IMR-90 (cell line): ENCODE data around the gene TMEM235. TPM values are rescaled to one million over a fixed set of nuclear protein-coding genes. Genes with fewer than 3 reads are reported as not detected.

ENCODE experiments used
- ATAC-seq: fragments of 200-7000 bp; cut with Tn5 transposase; 2 replicates; pipeline ENCODE4 v1.9.1; 2020; ENCODE audit warnings: low read depth, mild to moderate bottlenecking, moderate library complexity
- BruUV-seq: library from RNA; stranded (reverse); fragments of 400-500 nt; replicated peaks from 2 replicates; lab custom pipeline; 2021; lab: Mats Ljungman, UMichigan
- CTCF ChIA-PET: fragments of 300-600 bp; formaldehyde crosslinking; extraction: SDS; loops from one replicate; lab custom pipeline; 2021; ENCODE audit warnings: antibody characterized with exemption; lab: Yijun Ruan, JAX
- POLR2A ChIA-PET: fragments of 300-600 bp; sonication (Branson Sonifier 250); formaldehyde crosslinking; loops from one replicate; lab custom pipeline; 2022; ENCODE audit warnings: antibody characterized with exemption; ENCODE audit not compliant: unreplicated experiment; lab: Charles Lee
- DNase-seq: peaks from one replicate; pipeline ENCODE4 v3.0.0; 2013
- H2AFZ ChIP-seq: replicated peaks from 2 replicates; pipeline ENCODE3; 2013; ENCODE audit warnings: low read length, mild to moderate bottlenecking; ENCODE audit not compliant: poor library complexity
- H2AK5ac ChIP-seq: 2 replicates; pipeline ENCODE4 v1.6.1; 2013; ENCODE audit warnings: low read depth, low read length, inconsistent platforms
- H2AK9ac ChIP-seq: replicated peaks from 2 replicates; pipeline ENCODE3; 2013; ENCODE audit warnings: mild to moderate bottlenecking, low read depth, low read length, moderate library complexity; ENCODE audit not compliant: poor library complexity
- H2BK120ac ChIP-seq: 2 replicates; pipeline ENCODE4 v1.6.1; 2013; ENCODE audit warnings: low read depth, low read length, inconsistent platforms
- H2BK15ac ChIP-seq: 3 replicates; pipeline ENCODE4 v1.6.1; 2013; ENCODE audit warnings: low read depth, low read length, inconsistent platforms
- H2BK20ac ChIP-seq: 2 replicates; pipeline ENCODE4 v1.6.1; 2013; ENCODE audit warnings: low read depth, mild to moderate bottlenecking, inconsistent platforms, low read length, moderate library complexity
- H2BK5ac ChIP-seq: 2 replicates; pipeline ENCODE4 v1.6.1; 2013; ENCODE audit warnings: mild to moderate bottlenecking, low read depth, low read length, inconsistent platforms; ENCODE audit not compliant: poor library complexity, severe bottlenecking
- H3K14ac ChIP-seq: replicated peaks from 2 replicates; pipeline ENCODE4 v1.6.1; 2013; ENCODE audit warnings: low read depth, low read length, inconsistent platforms
- H3K18ac ChIP-seq: 2 replicates; pipeline ENCODE4 v1.6.1; 2013; ENCODE audit warnings: low read depth, low read length, control low read depth
- H3K23ac ChIP-seq: 2 replicates; pipeline ENCODE4 v1.6.1; 2013; ENCODE audit warnings: low read depth, low read length, inconsistent platforms
- H3K27ac ChIP-seq: 2 replicates; pipeline ENCODE4 v1.5.1; 2013; ENCODE audit warnings: mild to moderate bottlenecking, control low read depth, low read length; ENCODE audit not compliant: insufficient read depth
- H3K27me3 ChIP-seq: 2 replicates; pipeline ENCODE4 v1.6.1; 2013; ENCODE audit warnings: low read length; ENCODE audit not compliant: control insufficient read depth, insufficient read depth
- H3K36me3 ChIP-seq: 2 replicates; pipeline ENCODE4 v1.6.1; 2013; ENCODE audit warnings: low read length, mixed read lengths; ENCODE audit not compliant: control insufficient read depth, insufficient read depth
- H3K4ac ChIP-seq: 2 replicates; pipeline ENCODE4 v1.6.1; 2013; ENCODE audit warnings: low read depth, low read length, inconsistent platforms
- H3K4me1 ChIP-seq: 2 replicates; pipeline ENCODE4 v1.6.1; 2013; ENCODE audit warnings: low read length, mixed read lengths; ENCODE audit not compliant: control insufficient read depth, insufficient read depth
- H3K4me2 ChIP-seq: 2 replicates; pipeline ENCODE4 v1.6.1; 2013; ENCODE audit warnings: low read depth, mild to moderate bottlenecking, control low read depth, low read length, moderate library complexity
- H3K4me3 ChIP-seq: 2 replicates; pipeline ENCODE4 v1.5.1; 2013; ENCODE audit warnings: low read depth, mild to moderate bottlenecking, control low read depth, low read length, moderate library complexity; ENCODE audit not compliant: insufficient read depth
- H3K56ac ChIP-seq: 2 replicates; pipeline ENCODE4 v1.6.1; 2013; ENCODE audit warnings: low read length, inconsistent platforms; ENCODE audit not compliant: insufficient read depth; ENCODE audit errors: extremely low read depth
- H3K79me1 ChIP-seq, 2 experiments: 2 replicates each; pipeline ENCODE4 v1.6.1; 2013; ENCODE audit warnings: low read length in 2 of 2, inconsistent platforms in 1 of 2, low read depth in 1 of 2
- H3K9ac ChIP-seq: 2 replicates; pipeline ENCODE4 v1.6.1; 2013; ENCODE audit warnings: low read depth, low read length, control low read depth
- H3K9me1 ChIP-seq: 2 replicates; pipeline ENCODE4 v1.6.1; 2013; ENCODE audit warnings: low read length, inconsistent platforms; ENCODE audit not compliant: insufficient read depth
- H3K9me3 ChIP-seq: 2 replicates; pipeline ENCODE4 v1.6.1; 2013; ENCODE audit warnings: low read length; ENCODE audit not compliant: control insufficient read depth, insufficient read depth
- H4K20me1 ChIP-seq: 2 replicates; pipeline ENCODE4 v1.6.1; 2013; ENCODE audit warnings: low read length, inconsistent platforms; ENCODE audit not compliant: insufficient read depth
- H4K5ac ChIP-seq: 2 replicates; pipeline ENCODE4 v1.6.1; 2013; ENCODE audit warnings: mild to moderate bottlenecking, low read depth, low read length, control low read depth
- H4K8ac ChIP-seq, 2 experiments: 2 replicates each; pipeline ENCODE4 v1.6.1; 2013; ENCODE audit warnings: low read depth in 2 of 2, low read length in 2 of 2, control low read depth in 1 of 2, inconsistent platforms in 1 of 2
- H4K91ac ChIP-seq: 2 replicates; pipeline ENCODE4 v1.6.1; 2013; ENCODE audit warnings: low read depth, low read length, inconsistent platforms; ENCODE audit not compliant: insufficient read depth
- BHLHE40 ChIP-seq: fragments of 150-350 bp; IDR thresholded peaks from 2 replicates; pipeline ENCODE4 v1.6.1; 2016; ENCODE audit warnings: mild to moderate bottlenecking, low read depth, low read length
- CEBPB ChIP-seq: IDR thresholded peaks from 2 replicates; pipeline ENCODE4 v1.6.1; 2012; ENCODE audit warnings: low read depth, low read length, improper control_type of control experiment
- CHD1 ChIP-seq: IDR thresholded peaks from 2 replicates; pipeline ENCODE4 v1.6.1; 2012; ENCODE audit warnings: low read depth, low read length, improper control_type of control experiment
- ELK1 ChIP-seq: fragments of 150-350 bp; IDR thresholded peaks from 2 replicates; pipeline ENCODE4 v1.6.1; 2016; ENCODE audit warnings: low read depth, mild to moderate bottlenecking, low read length, moderate library complexity, borderline replicate concordance
- FOS ChIP-seq: fragments of 150-350 bp; IDR thresholded peaks from 2 replicates; pipeline ENCODE4 v1.6.1; 2016; ENCODE audit warnings: low read depth, low read length
- MAFK ChIP-seq: IDR thresholded peaks from 2 replicates; pipeline ENCODE4 v1.6.1; 2012; ENCODE audit warnings: low read depth, low read length, improper control_type of control experiment
- MAZ ChIP-seq: IDR thresholded peaks from 2 replicates; pipeline ENCODE4 v1.6.1; 2012; ENCODE audit warnings: low read depth, mild to moderate bottlenecking, low read length, improper control_type of control experiment, moderate library complexity, borderline replicate concordance
- MXI1 ChIP-seq: IDR thresholded peaks from 2 replicates; pipeline ENCODE4 v1.6.1; 2012; ENCODE audit warnings: low read depth, mild to moderate bottlenecking, low read length, moderate library complexity, borderline replicate concordance
- NFE2L2 ChIP-seq: fragments of 150-350 bp; IDR thresholded peaks from 2 replicates; pipeline ENCODE4 v1.6.1; 2016; ENCODE audit warnings: low read depth, mild to moderate bottlenecking, low read length
- POLR2A ChIP-seq: IDR thresholded peaks from 2 replicates; pipeline ENCODE4 v1.6.1; 2012; ENCODE audit warnings: mild to moderate bottlenecking, low read depth, low read length
- RAD21 ChIP-seq: IDR thresholded peaks from 2 replicates; pipeline ENCODE4 v1.6.1; 2012; ENCODE audit warnings: low read length, improper control_type of control experiment
- RCOR1 ChIP-seq: IDR thresholded peaks from 2 replicates; pipeline ENCODE4 v1.6.1; 2012; ENCODE audit warnings: mild to moderate bottlenecking, low read length, improper control_type of control experiment; ENCODE audit not compliant: insufficient replicate concordance
- RFX5 ChIP-seq: IDR thresholded peaks from 2 replicates; pipeline ENCODE4 v1.8.0; 2012; ENCODE audit warnings: low read depth, mild to moderate bottlenecking, low read length, moderate library complexity
- SMC3 ChIP-seq: fragments of 150-350 bp; IDR thresholded peaks from 2 replicates; pipeline ENCODE4 v1.6.1; 2016; ENCODE audit warnings: low read depth, mild to moderate bottlenecking, antibody characterized with exemption, low read length, moderate library complexity
- WGBS, 2 experiments: methylation state at CpG; one replicate each; pipeline versions ENCODE4 v1.1.5 to v1.1.7; 2013; ENCODE audit warnings: missing lambda C conversion rate in 2 of 2; ENCODE audit not compliant: insufficient read length in 1 of 2; ENCODE audit errors: extremely low coverage in 2 of 2; 5-methylcytosine and 5-hydroxymethylcytosine counted together
- dilution Hi-C: fragments of 300-500 bp; cut with HindIII; formaldehyde crosslinking; loops from one replicate; pipeline ENCODE4 v1.14.3; 2018; ENCODE audit warnings: low sequenced_read_pairs; ENCODE audit not compliant: unreplicated experiment
- in situ Hi-C: fragments of 300-500 bp; cut with MboI; formaldehyde crosslinking; loops from 3 replicates; pipeline ENCODE4 v1.14.3; 2019; ENCODE audit warnings: low sequenced_read_pairs, inconsistent platforms, mixed read lengths
- intact Hi-C: fragments of 100-400 bp; cut with micrococcal nuclease; formaldehyde crosslinking; loops from 2 replicates; pipeline ENCODE4 v1.10.0; 2022
- polyA plus RNA-seq, 3 experiments: library from polyadenylated mRNA; depleted of rRNA; stranded (reverse); fragments of >200 nt; gene quantifications; 2 replicates each; pipeline ENCODE4 v1.2.3, GENCODE V29; 2012; ENCODE audit warnings: low replicate concordance in 1 of 3
- total RNA-seq: library from RNA; depleted of rRNA; stranded (reverse); fragments of >200 nt; gene quantifications from 2 replicates; pipeline ENCODE4 v1.2.3, GENCODE V29; 2012
- TF ChIP-seq, protein P1 (sequence below): conservative IDR thresholded peaks from 2 replicates; pipeline ENCODE4 v1.5.1; 2012; ENCODE audit warnings: mild to moderate bottlenecking, low read depth, low read length, improper control_type of control experiment
- TF ChIP-seq, protein P2 (sequence below): fragments of 150-350 bp; IDR thresholded peaks from 2 replicates; pipeline ENCODE4 v1.6.1; 2017; ENCODE audit warnings: mild to moderate bottlenecking, antibody characterized with exemption, low read length, low read depth

Gene TMEM235
- total and polyA plus RNA-seq, 2 of the 4 experiments (the other 2 are of a cell fraction) = not detected

GRCh38 chr17:78281249-78281845 lies 49.9 kb downstream of the TMEM235 start:
- in situ Hi-C loops = no loop called here
- H3K14ac ChIP-seq = no peak overlapping the region

More at GRCh38 chr17:78281249-78281845, 49.9 kb downstream of the TMEM235 start:
- Histone ChIP-seq H3K27me3 (peaks cover 15% of the 10 kb centered on the region; the same call in 1 of the 2 replicates), H4K20me1 (no peaks in the 10 kb centered on the region), H2AFZ (no peak overlapping the region), H3K9me3 (no peaks in the 10 kb centered on the region), H3K4ac (no peak overlapping the region), H3K4me2 (no peak overlapping the region), H3K56ac (no peak overlapping the region), H3K9me1 (no peaks in the 10 kb centered on the region), H3K27ac (no peak overlapping the region), H3K79me1 (no peaks in the 10 kb centered on the region), H2BK5ac (no peak overlapping the region), H4K91ac (no peak overlapping the region), H3K4me1 (no peaks in the 10 kb centered on the region), H2AK5ac (no peak overlapping the region), H3K9ac (no peak overlapping the region), H3K18ac (no peak overlapping the region), H4K8ac (no peak overlapping the region), H2BK20ac (no peak overlapping the region), H3K23ac (no peak overlapping the region), H3K4me3 (no peak overlapping the region), H2BK15ac (no peak overlapping the region), H2BK120ac (no peak overlapping the region), H4K5ac (no peak overlapping the region), H3K36me3 (no peaks in the 10 kb centered on the region), H2AK9ac (no peak overlapping the region)
- ChIA-PET POLR2A (no interaction called here), CTCF (no interaction called here)
- no peak for ATAC-seq
- intact Hi-C loops (no loop called here), dilution Hi-C loops (no loop called here)
- BruUV-seq = no TSS peak
- DNase-seq = peak; percentile 22
- TF ChIP-seq MAFK = no peak
- no peak for TF ChIP-seq MXI1
- TF ChIP-seq FOS = no peak
- no peak for TF ChIP-seq MAZ
- TF ChIP-seq, protein P1, sequence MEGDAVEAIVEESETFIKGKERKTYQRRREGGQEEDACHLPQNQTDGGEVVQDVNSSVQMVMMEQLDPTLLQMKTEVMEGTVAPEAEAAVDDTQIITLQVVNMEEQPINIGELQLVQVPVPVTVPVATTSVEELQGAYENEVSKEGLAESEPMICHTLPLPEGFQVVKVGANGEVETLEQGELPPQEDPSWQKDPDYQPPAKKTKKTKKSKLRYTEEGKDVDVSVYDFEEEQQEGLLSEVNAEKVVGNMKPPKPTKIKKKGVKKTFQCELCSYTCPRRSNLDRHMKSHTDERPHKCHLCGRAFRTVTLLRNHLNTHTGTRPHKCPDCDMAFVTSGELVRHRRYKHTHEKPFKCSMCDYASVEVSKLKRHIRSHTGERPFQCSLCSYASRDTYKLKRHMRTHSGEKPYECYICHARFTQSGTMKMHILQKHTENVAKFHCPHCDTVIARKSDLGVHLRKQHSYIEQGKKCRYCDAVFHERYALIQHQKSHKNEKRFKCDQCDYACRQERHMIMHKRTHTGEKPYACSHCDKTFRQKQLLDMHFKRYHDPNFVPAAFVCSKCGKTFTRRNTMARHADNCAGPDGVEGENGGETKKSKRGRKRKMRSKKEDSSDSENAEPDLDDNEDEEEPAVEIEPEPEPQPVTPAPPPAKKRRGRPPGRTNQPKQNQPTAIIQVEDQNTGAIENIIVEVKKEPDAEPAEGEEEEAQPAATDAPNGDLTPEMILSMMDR = no peak
- TF ChIP-seq CEBPB = no peak
- no peak for TF ChIP-seq RFX5
- no peak for TF ChIP-seq NFE2L2
- no peak for TF ChIP-seq CHD1
- TF ChIP-seq BHLHE40 = no peak
- TF ChIP-seq POLR2A = no peak
- TF ChIP-seq SMC3 = no peak
- TF ChIP-seq, protein P2, sequence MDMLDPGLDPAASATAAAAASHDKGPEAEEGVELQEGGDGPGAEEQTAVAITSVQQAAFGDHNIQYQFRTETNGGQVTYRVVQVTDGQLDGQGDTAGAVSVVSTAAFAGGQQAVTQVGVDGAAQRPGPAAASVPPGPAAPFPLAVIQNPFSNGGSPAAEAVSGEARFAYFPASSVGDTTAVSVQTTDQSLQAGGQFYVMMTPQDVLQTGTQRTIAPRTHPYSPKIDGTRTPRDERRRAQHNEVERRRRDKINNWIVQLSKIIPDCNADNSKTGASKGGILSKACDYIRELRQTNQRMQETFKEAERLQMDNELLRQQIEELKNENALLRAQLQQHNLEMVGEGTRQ = no peak
- no peak for TF ChIP-seq RAD21
- TF ChIP-seq ELK1 = no peak
- no peak for TF ChIP-seq RCOR1
- WGBS, 2 experiments = 53% methylated on average over 6 of the region's 17 CpGs; no CpG with 5 or more reads in 1 of the 2 experiments
